Stomach (tissue), 4 donors: ENCODE data around the gene RAET1G.

Experiments used
- EP300 ChIP-seq: sonication (generic); formaldehyde crosslinking; IDR thresholded peaks from one replicate; pipeline ENCODE4 v1.6.1; 2017; ENCODE audit warnings: antibody characterized with exemption
- POLR2A ChIP-seq, 4 donors: fragments of 450-650 bp; IDR thresholded peaks; one replicate each; pipeline ENCODE4 v1.6.1; 2016; ENCODE audit warnings: antibody characterized with exemption in 4 of 4, control low read depth in 2 of 4, mild to moderate bottlenecking in 1 of 4, moderate library complexity in 1 of 4
- POLR2AphosphoS5 ChIP-seq, 3 donors: sonication (generic); formaldehyde crosslinking; IDR thresholded peaks; one replicate each; pipeline ENCODE4 v1.6.1; 2016; ENCODE audit warnings: antibody characterized with exemption in 3 of 3
- TF ChIP-seq, protein P1 (sequence below), 7 experiments: fragments of 450-650 bp in 4 of 7; fragments of 200-600 bp in 3 of 7; sonication (generic) in 3 of 7; IDR thresholded peaks; one replicate each; pipeline ENCODE4 v1.5.1; 2016 to 2019; ENCODE audit warnings: antibody characterized with exemption in 7 of 7, control low read depth in 2 of 7, mild to moderate bottlenecking in 1 of 7

DNA sequence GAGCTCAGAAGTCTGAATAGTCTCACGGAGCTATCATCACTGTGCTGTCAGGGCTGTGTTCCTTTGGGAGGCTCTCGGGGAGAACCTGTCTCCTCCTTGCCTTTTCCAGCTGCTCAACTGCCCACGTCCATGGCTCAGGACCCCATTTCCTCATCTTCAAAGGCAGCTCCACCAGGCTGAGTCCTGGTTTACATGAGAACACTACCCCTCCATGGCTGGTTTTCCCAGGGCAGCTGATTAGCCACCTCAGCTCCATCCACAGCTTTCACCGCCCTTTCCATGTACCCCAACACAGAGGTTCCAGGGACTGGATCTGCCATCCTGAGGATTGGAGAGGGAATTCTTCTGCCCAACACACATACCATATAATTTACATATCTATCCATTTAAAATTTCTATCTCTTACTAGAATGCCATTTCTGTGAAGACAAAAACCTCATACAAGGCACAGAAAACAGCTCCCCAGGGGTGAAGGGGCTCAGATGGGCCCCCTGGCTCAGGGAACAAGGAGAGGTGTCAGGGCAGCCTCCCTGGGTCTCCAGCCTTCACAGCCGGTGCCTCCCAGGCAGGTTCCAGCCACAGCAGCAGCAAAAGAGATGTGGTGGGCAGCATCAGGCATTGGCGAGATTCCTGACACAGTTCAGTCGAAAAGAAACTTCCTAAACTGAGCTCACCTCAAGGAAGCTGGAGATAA, 22.8 kb downstream of the RAET1G start:
- TF ChIP-seq POLR2AphosphoS5 (IDR thresholded peaks at IDR 0.05) (no peak), POLR2A (IDR thresholded peaks at IDR 0.05) (no peak), EP300 (no peak)
- TF ChIP-seq, protein P1, sequence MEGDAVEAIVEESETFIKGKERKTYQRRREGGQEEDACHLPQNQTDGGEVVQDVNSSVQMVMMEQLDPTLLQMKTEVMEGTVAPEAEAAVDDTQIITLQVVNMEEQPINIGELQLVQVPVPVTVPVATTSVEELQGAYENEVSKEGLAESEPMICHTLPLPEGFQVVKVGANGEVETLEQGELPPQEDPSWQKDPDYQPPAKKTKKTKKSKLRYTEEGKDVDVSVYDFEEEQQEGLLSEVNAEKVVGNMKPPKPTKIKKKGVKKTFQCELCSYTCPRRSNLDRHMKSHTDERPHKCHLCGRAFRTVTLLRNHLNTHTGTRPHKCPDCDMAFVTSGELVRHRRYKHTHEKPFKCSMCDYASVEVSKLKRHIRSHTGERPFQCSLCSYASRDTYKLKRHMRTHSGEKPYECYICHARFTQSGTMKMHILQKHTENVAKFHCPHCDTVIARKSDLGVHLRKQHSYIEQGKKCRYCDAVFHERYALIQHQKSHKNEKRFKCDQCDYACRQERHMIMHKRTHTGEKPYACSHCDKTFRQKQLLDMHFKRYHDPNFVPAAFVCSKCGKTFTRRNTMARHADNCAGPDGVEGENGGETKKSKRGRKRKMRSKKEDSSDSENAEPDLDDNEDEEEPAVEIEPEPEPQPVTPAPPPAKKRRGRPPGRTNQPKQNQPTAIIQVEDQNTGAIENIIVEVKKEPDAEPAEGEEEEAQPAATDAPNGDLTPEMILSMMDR (IDR thresholded peaks at IDR 0.05), result no peak
